Right lobe of liver (tissue), 4 donors: Measurements from ENCODE around the gene GATA2.

ENCODE experiments used
- CTCF ChIP-seq, 4 donors: fragments of 200-600 bp in 3 of 4; fragments of 450-650 bp in 1 of 4; IDR thresholded peaks; one replicate each; pipeline versions ENCODE4 v1.5.1 to v1.8.0; 2016 to 2022; ENCODE audit warnings: antibody characterized with exemption in 4 of 4, mild to moderate bottlenecking in 2 of 4
- POLR2A ChIP-seq: fragments of 450-650 bp; IDR thresholded peaks from one replicate; pipeline ENCODE4 v1.6.1; 2017; ENCODE audit warnings: antibody characterized with exemption, mild to moderate bottlenecking
- donor health status: DM: no; HTN: no; CAD: no.
- donor health status: DM: no; HTN: no; CAD: no.
- donor health status: DM: no; HTN: yes; CAD: no.

GRCh38 chr3:128449111-128449638, 43.8 kb downstream of the GATA2 start:
- TF ChIP-seq CTCF (IDR thresholded peaks at IDR 0.05) (no peak), POLR2A (no peak)
